A673 (cell line): ENCODE results near the gene NPC1. TPM values are rescaled to one million over a fixed set of nuclear protein-coding genes. Genes with fewer than 3 reads are reported as not detected.

ENCODE experiments used
- BruUV-seq: library from RNA; stranded (reverse); fragments of 400-500 nt; replicated peaks from 2 replicates; lab custom pipeline; 2021; lab: Mats Ljungman, UMichigan
- CTCF ChIA-PET: fragments of 300-600 bp; sonication (Branson Sonifier 250); formaldehyde crosslinking; loops from one replicate; lab custom pipeline; 2022; ENCODE audit warnings: antibody characterized with exemption; lab: Charles Lee
- POLR2A ChIA-PET: fragments of 300-600 bp; sonication (Branson Sonifier 250); formaldehyde crosslinking; loops from one replicate; lab custom pipeline; 2022; ENCODE audit warnings: antibody characterized with exemption; ENCODE audit not compliant: low non-redundant PET; lab: Charles Lee
- DNase-seq: peaks from one replicate; pipeline ENCODE4 v3.0.0-alpha.2; 2015; ENCODE audit warnings: low spot score
- H3K27ac ChIP-seq: fragments of 200-600 bp; sonication (generic); 2 replicates; pipeline ENCODE4 v1.5.1; 2016; ENCODE audit warnings: mixed run types, low read depth, mild to moderate bottlenecking, mixed read lengths, antibody characterized with exemption, low read length; ENCODE audit not compliant: poor library complexity, severe bottlenecking
- H3K27me3 ChIP-seq: fragments of 200-600 bp; sonication (generic); replicated peaks from 2 replicates; pipeline ENCODE4 v1.6.1; 2017; ENCODE audit warnings: mixed run types, low read depth, mild to moderate bottlenecking, mixed read lengths, antibody characterized with exemption, low read length; ENCODE audit not compliant: insufficient read depth, poor library complexity
- H3K36me3 ChIP-seq: fragments of 200-600 bp; sonication (generic); 2 replicates; pipeline ENCODE4 v1.6.1; 2016; ENCODE audit warnings: mixed run types, mild to moderate bottlenecking, mixed read lengths, antibody characterized with exemption, low read length; ENCODE audit not compliant: insufficient read depth, poor library complexity, severe bottlenecking
- H3K4me1 ChIP-seq: fragments of 200-600 bp; sonication (generic); 2 replicates; pipeline ENCODE4 v1.6.1; 2017; ENCODE audit warnings: mixed run types, mild to moderate bottlenecking, mixed read lengths, antibody characterized with exemption, low read length; ENCODE audit not compliant: insufficient read depth, poor library complexity, severe bottlenecking
- H3K4me3 ChIP-seq: fragments of 200-600 bp; sonication (generic); 2 replicates; pipeline ENCODE4 v1.5.1; 2016; ENCODE audit warnings: low read depth, mixed run types, mild to moderate bottlenecking, mixed read lengths, low read length; ENCODE audit not compliant: poor library complexity, severe bottlenecking
- H3K9me3 ChIP-seq: fragments of 200-600 bp; sonication (generic); 2 replicates; pipeline ENCODE4 v1.6.1; 2016; ENCODE audit warnings: mixed run types, low read depth, mild to moderate bottlenecking, mixed read lengths, antibody characterized with exemption, low read length; ENCODE audit not compliant: poor library complexity, severe bottlenecking
- EZH2 ChIP-seq: fragments of 200-600 bp; sonication (generic); IDR thresholded peaks from 2 replicates; pipeline ENCODE4 v1.6.1; 2017; ENCODE audit warnings: borderline replicate concordance, low read depth, mild to moderate bottlenecking, mixed read lengths, antibody characterized with exemption, low read length; ENCODE audit not compliant: poor library complexity, severe bottlenecking
- intact Hi-C: fragments of 100-400 bp; cut with micrococcal nuclease; formaldehyde crosslinking; loops from one replicate; pipeline ENCODE4 v1.10.0; 2022; ENCODE audit not compliant: unreplicated experiment
- total RNA-seq: library from RNA; stranded (reverse); gene quantifications from 2 replicates; pipeline ENCODE4 v1.2.3, GENCODE V29; 2021
- TF ChIP-seq, protein P1 (sequence below): fragments of 300-800, 200-600 bp; sonication (generic); conservative IDR thresholded peaks from 2 replicates; pipeline ENCODE4 v1.5.1; 2017; ENCODE audit warnings: low read depth, mild to moderate bottlenecking, antibody characterized with exemption, low read length, moderate library complexity, mixed read lengths

NPC1 gene
- total RNA-seq, 1 experiment from 2014 or later, result 53.0 TPM

DNA sequence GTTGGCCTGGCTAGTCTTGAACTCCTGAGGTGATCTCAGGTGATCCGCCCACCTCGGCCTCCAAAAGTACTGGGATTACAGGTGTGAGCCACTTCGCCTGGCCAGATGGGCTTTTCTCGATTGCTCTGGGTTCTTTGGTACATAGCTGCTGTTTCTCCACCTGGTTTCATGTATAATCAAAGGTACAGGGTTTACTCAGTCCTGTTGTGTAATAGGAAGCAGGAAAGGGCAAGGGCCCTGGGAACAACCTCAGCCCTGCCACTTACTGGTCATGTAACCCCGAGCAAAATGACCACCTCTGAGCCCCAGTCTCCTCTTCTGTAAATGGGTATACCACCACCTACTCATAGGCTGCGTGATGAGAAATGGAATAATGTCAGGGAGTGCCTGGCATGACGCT, 49.0 kb downstream of the NPC1 start:
- H3K36me3 ChIP-seq, result peaks cover 100% of the 10 kb centered on the region
- CTCF ChIA-PET, result no interaction called here
- intact Hi-C loops, result no loop called here

GRCh38 chr18:23536204-23536603, 50.1 kb downstream of the NPC1 start:
- Histone ChIP-seq H3K27me3 (no peaks in the 10 kb centered on the region), H3K4me1 (no peaks in the 10 kb centered on the region), H3K36me3 (peaks cover 100% of the 10 kb centered on the region), H3K27ac (no peak overlapping the region), H3K4me3 (no peak overlapping the region), H3K9me3 (no peaks in the 10 kb centered on the region)
- intact Hi-C loops, result no loop called here
- ChIA-PET POLR2A (no interaction called here), CTCF (no interaction called here)
- no TSS peak for BruUV-seq
- no peak for DNase-seq
- TF ChIP-seq, protein P1, sequence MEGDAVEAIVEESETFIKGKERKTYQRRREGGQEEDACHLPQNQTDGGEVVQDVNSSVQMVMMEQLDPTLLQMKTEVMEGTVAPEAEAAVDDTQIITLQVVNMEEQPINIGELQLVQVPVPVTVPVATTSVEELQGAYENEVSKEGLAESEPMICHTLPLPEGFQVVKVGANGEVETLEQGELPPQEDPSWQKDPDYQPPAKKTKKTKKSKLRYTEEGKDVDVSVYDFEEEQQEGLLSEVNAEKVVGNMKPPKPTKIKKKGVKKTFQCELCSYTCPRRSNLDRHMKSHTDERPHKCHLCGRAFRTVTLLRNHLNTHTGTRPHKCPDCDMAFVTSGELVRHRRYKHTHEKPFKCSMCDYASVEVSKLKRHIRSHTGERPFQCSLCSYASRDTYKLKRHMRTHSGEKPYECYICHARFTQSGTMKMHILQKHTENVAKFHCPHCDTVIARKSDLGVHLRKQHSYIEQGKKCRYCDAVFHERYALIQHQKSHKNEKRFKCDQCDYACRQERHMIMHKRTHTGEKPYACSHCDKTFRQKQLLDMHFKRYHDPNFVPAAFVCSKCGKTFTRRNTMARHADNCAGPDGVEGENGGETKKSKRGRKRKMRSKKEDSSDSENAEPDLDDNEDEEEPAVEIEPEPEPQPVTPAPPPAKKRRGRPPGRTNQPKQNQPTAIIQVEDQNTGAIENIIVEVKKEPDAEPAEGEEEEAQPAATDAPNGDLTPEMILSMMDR, result no peak
- no peak for TF ChIP-seq EZH2

More for the DNA sequence above, 49.0 kb downstream of the NPC1 start:
- H3K9me3 ChIP-seq, result no peaks in the 10 kb centered on the region
- no peaks in the 10 kb centered on the region for H3K27me3 ChIP-seq
- no peak for TF ChIP-seq EZH2
- TF ChIP-seq, protein P1, result no peak
- H3K27ac ChIP-seq, result no peak overlapping the region
- POLR2A ChIA-PET, result no interaction called here
- H3K4me1 ChIP-seq, result no peaks in the 10 kb centered on the region
- DNase-seq, result no peak
- no TSS peak for BruUV-seq
- no peak overlapping the region for H3K4me3 ChIP-seq

GRCh38 chr18:23534276-23534675, 52.0 kb downstream of the NPC1 start:
- BruUV-seq, result no TSS peak
- Histone ChIP-seq H3K4me1 (no peaks in the 10 kb centered on the region), H3K4me3 (no peak overlapping the region), H3K27me3 (no peaks in the 10 kb centered on the region), H3K27ac (no peak overlapping the region), H3K36me3 (peaks cover 98% of the 10 kb centered on the region), H3K9me3 (no peaks in the 10 kb centered on the region)
- intact Hi-C loops, result no loop called here
- no peak for DNase-seq
- CTCF ChIA-PET, result interaction anchor here (0.6 kb wide), 1 partner anchor 169 kb away, joined by 3 read pairs; no protein-coding TSS in a partner anchor
- POLR2A ChIA-PET, result no interaction called here
- TF ChIP-seq EZH2, result no peak
- TF ChIP-seq, protein P1, result no peak
